Islet of Langerhans (tissue), 1 donor: ENCODE results near the gene AANAT.

Experiments used
- FAIRE-seq: peaks from one replicate; lab custom pipeline; 2011; peaks lifted over from hg19 to GRCh38; lab: Jason Lieb, UNC

Gene AANAT

DNA sequence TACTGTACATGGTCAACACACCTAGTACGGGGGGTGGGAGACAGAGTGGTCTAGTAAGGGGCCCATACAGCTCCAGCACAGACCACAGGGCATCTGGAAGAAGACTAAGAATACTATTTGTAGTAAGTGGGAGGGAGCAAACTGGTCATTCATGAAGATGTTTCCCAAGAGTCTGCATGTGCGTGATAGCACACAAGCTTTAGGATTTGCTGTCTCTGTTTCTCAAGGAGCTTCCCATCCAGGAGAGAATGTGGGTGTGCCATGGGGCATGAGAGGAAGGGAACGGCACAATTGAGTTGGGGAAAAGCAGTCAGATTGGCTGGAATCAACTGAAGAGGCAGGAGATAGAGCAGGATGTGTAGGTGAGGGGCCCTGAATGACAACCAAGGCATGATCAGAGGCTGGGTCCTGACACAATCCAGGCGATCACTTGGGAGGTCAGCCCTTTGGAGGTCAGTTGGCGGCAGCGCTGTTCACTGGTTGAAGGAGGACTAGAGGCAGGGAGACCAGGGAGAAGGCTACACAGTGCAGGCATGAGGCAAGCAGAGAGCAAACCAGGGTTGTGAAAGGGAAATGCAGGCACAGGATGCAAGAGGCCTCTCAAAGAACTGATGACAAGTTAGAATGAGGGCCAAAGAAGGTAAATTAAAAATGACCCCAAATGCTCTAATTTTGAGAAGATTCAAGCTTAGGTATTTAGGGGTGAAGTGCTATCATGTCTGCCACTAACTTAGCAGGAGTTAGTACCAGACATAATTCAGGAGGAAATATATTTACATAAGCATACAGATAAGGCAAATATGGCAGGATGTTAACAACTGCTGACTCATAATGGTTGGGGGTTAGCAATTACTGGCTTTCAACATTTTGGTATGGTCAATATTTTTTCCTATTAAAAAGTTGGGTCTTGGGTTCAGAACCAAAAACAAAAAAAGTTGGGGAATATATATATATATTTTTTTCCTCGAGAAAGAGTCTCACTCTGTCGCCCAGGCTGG, 24.8 kb upstream of the AANAT start:
- no peak for FAIRE-seq

DNA sequence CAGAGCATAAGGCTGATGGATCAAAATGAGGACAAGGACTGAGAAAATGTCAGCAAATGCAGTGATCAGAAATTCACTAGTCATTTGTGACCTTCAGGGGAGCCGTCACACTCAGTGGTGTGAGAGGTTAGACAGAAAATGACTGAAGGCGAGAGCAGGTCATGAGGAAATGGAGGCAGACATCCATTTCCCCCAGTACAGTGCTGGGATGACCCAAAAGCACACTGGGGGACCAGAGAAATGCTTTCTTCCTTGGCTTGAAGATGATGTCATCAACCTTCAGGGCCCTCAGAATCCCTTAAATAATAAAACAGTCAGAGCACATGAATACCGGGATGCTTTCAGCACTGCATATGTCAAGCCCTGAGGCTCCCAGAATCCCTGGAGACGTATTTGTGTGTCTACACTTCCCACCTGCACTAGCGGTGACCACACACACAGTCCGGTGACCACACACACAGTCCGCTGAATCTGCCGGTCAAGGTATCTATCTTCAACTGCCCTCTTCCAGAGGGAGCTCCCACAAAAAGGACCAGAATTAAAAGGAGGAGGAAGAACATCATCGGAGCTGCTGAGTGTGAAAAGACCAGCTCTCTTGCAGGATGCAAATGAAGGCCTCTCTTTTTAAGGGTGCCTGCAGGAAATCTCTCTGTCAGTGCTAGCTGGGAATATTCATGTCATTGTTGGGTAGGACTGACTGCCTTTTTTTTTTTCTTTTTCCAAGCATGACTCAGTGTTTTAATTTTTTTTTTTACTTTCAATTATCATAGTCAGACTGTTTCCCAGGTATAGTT, 22.7 kb upstream of the AANAT start:
- FAIRE-seq: no peak

DNA sequence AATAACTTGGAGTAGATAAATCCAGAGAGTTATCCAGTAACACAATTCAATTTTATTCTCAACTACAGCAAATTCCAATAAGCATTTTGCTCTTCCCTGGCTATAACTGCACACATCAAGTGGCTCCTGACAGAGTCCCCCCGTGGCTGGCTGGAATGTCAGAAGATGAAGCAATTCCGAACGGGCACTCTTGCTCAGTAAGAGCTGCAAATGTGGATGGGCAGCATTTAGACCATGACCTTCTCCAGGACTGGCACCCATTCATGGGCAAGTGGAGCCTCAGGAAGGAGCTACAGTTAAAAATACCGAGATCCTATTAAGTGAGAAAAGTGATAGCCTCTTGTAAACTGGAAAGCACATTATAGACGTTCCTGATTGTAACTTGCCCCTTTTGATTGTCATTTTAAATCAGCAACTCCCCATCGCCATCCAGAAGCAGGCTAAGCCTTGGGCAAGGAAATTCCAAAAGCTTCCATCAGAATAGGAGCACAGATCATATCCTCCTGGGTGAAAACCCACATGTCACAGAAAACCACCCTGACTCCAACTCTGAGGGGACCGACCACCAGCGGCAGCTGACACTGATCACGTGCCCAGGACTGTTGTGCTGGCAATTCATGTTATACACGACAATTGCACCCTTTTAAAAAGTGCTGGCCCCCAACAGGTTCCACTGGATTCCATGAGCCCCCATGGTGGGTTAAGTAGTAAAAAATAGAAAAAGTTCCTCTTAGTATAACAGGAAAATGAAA, 21.5 kb upstream of the AANAT start:
- no peak for FAIRE-seq

DNA sequence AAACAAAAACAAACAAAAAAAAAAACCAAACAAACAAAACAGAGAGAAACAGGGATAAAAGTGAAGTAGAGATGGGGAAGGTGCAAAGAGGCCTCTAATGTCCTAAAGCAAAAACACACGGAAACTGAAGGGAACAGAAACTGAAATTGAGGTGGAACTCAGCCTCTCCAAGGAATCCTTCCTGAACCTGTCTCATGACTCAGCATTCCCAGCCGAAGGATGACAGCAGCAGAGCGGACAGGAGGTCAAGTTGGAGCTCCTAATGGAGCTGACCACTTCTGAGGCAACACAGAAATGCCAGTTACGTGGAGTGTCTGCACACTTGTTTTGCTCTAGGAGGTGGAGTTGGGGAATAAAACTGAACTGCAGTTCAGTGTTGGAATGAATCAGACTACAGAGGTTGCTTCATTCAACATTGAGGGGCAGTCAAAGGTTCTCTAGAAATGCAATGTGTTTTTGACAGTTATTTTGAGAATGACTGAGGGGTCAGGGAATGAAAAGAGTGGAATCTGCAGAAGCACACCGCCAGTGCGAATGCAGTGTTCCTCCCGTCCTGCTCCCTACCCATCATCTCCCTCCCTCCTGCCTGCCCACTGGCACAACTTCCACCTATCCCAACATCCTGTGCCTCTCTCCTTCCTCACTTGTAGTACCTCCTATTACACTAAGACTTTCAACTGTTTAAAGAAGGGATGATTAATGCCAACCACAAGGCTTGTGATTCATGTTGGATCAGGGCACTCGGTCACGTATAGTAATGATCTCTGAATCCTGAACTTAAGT, 20.8 kb upstream of the AANAT start:
- FAIRE-seq: no peak

DNA sequence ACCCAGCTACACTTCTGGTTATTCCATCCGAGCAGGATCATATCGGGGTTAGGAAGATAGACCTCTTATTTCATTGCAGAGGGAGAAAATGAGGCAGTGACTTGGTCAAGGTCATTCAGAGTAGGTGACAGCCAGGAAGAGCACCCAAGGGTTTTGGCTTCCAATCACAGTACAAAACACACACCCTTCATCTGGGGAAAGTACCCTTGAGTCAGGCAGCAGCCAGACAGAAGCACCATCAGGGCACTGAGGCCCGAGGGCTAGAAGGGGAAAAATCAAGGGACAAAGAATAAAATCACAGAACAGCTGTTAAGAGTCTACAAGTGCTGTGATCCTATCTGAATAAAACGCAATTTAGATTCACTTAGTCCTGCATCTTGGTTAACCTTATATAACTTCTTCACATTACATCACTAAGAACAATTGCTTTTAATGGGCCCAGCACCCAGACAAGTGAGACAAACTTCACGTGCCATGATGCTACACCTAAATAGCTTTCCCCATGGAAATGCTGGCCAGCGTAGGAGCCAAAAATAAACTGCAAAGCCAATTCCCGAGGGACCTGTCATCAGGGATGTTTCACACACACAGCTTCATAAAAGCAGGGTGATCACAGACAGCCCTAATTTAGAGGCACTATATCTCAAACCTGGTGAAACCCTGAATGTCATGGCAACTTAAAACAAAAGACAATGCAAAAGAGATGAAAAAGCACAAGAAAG, 19.3 kb upstream of the AANAT start:
- no peak for FAIRE-seq

DNA sequence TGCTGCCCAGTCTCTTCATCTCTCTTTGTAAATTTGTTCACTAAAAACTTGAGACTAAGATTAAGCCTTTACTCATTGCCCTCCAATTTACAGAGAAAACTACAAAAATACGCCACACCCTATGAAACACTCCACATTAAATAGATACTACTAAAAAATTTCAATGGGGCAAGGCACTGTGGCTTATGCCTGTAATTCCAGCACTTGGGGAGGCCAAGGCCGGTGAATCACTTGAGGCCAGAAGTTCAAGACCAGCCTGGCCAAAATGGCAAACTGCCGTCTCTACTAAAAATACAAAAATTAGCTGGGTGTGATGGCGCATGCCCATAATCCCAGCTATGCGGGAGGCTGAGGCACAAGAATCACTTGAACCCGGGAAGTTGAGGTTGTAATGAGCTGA, 18.3 kb upstream of the AANAT start:
- FAIRE-seq: no peak

DNA sequence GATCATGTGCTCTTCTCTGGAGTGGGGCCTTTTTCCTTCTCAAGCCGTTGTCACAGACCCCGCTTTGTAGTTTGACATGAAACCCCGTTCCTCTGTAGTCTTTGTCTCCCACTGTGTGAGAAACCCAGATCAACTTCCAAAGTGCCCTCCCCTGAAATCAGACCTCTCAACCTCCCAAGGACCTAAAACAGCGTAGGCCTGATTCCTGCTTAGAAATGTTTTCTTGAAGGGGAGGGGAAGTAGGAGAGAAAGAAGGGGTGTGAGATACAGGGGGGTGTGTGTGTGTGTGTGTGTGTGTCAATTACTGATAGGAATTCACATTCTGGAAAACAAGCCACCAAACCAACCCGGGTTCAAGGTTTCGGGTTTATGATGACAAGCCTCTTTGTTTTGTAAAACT, 15.9 kb upstream of the AANAT start:
- FAIRE-seq: no peak

DNA sequence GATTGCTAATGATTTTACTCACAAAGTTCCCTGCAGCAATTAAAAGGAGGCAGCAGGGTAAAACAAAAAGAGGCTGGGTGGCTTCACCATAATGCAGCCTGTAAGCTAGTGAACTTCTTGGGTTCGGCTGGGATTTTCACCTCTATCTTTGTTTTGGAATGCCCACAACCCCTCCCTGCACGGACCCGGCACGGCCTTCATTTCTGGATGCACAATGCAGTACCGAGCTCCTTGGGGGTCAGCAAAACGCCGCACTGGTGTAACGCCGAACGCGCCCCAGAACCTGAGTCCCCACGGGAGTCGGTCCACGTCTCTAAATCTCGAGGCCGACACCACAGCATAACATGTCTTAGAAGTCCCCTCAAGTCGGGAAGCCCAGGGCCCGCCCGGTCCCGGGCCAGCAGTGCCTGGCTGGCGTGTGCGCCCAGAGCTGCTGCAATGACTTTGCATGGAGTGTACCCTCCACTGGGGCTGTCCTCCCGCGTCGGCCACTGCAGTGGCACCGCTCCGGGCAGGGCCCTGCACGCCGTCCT, 15.2 kb upstream of the AANAT start:
- FAIRE-seq: no peak

DNA sequence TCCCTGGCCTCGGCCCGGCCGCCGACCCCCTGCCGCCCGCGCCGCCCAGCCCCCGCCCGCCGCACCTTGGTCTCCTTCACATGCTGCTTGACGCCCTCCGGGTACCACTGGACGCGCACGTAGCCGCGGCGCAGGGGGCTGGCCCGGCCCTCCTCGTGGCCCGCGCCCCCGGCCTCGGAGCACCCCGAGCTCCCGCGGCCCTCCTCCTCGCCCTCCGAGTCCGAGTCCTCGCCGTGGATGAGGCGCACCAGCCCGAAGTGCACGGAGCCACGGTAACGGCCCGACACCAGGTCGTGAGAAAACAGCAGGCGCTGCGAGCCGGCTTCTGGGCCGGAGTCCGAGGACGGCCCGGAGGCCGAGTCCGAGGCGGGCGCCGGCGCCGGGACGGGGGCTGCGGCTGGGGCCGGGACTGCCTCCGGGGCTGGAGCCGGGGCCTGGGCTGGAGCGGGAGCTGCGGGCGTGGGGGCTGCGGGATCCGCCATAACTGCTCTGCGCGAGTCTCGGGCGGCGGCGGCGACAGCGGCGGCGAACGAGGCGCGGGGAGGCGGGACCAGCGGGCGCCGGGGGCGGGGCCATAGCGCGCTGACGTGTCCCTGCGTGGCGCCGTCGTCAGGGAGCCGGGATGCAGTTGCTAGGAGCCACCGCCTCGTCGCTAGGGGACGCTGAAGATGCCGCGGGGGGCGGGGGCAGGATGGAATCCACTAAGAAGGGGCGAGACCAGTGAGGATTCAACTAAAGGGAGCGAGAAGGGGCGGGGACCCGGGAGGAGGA, 14.6 kb upstream of the AANAT start, which contains the start of gene UBE2O:
UBE2O (minus strand) TSS at position 493 of the 771 bp plus-strand sequence; CDS start at position 482, 11 bp downstream.
- no peak for FAIRE-seq

DNA sequence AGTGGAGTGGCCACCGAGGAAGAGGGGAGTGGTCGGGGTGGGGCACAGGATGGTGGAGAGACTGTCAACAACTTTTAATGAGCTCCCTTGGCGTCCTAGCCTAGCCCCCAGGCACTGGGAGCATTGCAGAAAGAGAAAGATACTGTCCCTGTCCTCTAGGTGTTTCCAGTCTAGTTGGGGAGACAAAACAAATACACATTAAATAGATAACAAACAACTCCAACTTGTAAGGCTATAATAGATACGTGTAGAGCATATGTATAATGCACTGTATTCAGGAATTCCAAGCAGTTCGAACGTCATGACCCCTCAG, 14.0 kb upstream of the AANAT start:
- no peak for FAIRE-seq

DNA sequence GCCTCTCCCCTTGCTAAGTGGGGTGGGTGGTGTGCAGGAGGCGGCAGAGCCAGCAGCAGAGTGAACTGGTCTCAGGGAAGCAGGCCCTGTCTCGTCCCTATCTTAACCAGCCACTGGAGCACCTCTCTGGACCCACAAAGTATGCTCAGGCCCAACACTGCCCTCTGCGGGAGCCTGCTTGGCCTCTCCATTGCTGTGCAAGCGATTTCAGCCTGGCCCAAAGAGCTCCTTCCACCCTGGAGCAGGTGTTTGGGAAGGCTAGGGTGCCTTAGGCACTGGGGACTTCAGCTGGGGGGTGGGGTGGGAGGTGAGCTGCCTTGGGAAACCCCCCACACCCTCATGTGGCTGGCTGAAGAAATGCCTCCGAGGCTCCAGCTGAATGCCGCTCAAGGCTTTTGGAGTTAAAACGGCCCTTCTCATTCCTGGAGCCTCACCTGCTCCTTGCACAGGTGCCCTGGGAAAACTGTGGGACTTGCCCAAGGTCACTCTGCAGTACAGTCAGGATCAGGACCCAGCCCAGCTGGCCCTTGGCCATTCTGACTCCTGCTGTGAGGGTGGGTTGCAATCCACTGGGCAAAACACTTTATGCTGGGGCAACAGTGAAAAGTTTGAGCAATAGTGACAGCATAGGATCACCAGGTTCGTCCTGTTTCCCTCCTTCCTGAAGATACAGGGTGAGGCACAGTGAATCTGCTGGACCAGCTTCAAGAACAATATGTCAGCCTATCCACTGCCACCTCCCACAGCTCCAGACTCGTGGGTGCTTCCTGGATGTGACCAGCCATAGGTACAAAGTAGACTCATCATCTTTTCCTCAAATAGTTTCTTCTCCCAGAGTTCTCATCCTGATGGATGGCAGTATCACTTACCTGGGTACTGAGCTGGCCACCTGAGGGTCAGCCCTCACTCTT, 8.6 kb upstream of the AANAT start:
- no peak for FAIRE-seq

DNA sequence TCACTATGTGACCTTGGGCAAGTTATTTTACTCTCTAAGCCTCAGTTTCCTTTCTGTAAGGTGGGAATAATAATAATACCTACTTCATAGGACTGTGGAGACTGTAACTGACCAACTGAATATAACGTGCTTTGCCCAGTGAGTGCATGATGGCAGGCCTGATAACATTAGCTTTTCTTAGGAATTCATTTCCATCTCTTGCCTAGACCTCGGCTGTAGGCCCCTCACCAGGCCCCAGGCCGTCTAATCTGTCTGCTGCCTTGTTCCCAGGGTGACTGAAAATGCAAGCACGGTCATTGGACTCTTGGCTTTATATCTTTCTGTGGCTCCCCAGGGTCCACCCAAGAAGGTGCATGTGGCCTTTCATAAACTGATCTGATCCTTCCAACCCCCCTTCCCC, 7.7 kb upstream of the AANAT start:
- FAIRE-seq: no peak

DNA sequence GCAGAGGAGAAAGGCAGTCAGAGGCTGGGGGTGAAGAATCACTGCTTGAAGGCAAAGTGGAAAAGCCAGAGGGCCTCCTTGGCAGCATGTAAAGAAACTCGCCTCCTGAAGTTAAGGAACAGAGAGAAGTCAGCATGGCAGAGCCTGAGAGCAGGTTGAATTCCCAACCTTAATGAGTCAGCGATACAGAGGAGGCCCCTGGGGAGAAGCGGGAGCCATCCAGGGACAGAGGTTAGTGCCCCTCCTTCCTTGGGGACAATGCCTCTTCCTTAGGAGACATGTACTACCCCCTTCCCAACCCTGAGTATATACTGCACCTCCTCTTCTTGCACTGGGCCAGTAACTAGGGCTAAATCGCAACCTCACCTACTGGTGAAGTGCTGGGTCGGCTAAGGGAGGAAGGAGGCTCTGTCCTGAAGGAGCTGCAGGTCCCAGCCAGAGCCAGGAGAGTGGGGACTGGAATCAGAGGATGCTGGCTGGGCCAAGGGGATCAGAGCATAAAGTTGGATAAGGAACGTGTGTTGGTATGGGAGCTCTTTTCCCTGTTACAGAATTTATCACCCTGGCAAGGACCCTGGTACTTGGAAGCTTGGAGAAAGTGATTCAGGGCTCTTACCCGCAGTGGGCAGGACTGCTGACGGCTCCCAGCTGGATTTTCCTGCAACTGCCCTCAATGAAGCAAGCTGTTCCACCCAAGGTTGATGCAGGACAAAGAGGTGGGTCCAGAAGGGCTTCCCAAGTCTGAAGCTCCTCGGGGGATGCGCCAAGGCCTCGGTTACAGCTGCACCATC, 5.4 kb upstream of the AANAT start:
- FAIRE-seq: no peak

DNA sequence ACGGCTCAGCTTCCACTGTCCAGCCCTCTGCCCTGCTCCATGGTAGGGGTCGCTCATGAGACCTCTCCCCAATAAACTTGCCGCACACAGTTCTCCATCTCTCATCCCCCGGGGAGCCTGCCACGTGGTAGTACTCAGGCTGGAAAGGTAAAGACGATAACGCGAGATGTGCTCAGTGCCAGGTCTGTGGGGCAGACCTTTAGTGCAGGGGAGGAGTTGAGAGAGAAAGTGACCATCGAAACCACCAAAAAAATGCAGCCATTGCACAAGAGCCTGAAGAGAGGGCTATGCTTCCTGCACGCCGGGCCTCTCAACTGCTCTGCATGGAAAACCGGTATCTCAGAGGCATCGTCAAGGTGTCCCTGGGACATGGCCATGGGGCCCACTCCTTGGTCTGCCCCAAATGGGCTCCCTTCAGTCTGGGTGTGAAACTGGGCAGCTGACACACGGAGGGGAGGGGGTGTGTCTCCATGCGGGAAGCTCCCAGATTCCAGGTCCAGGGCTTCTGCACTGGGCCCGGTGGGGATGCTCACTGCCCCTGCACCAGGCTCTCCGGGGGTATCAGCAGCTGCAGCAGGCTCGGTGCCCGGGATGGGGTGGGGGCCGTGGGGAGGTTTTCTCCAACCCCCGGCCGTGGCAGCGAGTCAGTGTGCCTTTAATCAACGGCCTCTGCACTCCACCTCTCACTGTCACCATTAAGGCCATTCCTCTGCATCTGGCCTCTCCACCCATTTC, 4.7 kb upstream of the AANAT start:
- FAIRE-seq: no peak

DNA sequence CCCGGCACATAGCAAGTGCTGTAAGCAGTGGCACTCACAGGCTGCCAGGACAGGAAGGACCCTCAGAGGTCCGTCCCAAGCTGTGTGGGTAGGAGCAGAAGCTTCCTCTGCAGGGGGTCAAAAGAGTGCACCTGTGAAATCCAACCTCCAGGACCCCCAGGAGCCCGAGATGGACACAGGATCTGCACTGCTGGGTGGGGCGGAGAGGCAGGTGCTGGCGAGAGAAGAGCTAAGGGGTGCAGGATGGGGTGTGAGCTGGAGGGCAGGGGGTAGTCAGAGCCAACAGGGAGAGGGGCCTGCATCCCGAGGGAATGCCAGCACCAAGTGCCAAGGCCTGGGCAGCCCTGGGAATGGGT, 650 bp upstream of the AANAT start:
- FAIRE-seq: no peak

DNA sequence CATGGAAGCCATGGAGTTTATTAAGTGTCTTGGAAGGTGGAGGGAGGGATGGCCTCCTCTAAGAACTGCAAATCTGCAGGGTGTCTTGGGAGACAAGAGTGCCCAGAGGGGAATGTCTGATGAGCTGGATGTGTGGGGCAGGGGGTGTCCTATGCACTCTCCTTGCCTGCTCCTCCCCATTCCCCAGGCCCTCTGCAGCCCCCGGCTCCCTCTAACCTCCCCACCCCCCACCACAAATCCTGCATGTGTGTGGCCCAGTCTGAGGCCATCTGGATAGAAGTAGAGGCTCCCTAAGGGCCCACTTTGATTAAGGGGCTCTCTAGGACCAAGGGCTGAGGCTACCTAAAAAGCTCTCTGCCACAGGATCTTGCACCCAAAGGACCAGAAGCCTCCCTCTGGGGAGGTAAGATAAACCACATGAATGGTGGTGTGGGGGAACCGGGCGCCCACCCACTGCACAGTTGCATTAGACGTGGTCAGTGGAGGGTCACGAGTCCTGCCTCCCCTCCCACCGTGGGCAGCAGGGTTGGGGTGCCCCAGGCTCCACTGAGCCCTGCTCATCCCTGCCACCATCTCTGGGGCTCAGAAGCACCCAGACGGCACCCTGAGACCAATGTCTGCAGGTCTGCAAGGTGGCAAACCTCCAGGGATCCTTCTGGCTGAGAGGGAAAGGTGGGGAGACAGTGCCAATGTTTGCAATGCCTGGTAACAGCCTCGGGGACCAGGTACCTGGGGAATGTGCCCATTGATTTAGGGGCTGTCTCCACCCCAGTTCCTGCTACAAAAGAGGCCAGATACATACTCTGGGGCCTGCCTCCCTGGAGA, 618 bp downstream of the AANAT start:
- no peak for FAIRE-seq

DNA sequence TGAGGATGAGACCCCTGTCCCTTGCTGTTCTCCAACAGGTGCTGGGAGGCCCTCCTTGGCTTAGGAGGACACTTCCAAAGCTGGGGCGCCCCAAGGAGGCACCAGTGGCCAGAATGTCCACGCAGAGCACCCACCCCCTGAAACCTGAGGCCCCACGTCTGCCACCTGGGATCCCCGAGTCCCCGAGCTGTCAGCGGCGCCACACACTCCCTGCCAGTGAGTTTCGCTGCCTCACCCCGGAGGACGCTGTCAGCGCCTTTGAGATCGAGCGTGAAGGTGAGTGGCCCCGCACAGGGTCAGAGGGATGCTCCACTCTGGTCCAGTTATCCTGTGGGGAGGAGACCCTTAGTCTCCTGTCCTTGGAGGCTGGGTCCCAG, 1.2 kb downstream of the AANAT start:
- no peak for FAIRE-seq
